Endodermal cell (in vitro differentiated cells): ENCODE results near the gene FAM9C. TPM values are rescaled to one million over a fixed set of nuclear protein-coding genes. Genes with fewer than 3 reads are reported as not detected.

Experiments used
- DNase-seq: peaks from one replicate; pipeline ENCODE4 v3.0.0-alpha.2; 2017
- H3K27ac ChIP-seq: 2 replicates; pipeline ENCODE4 v1.5.1; 2013; ENCODE audit warnings: mild to moderate bottlenecking, low read depth, low read length, moderate library complexity
- H3K27me3 ChIP-seq: 2 replicates; pipeline ENCODE4 v1.6.1; 2013; ENCODE audit warnings: mild to moderate bottlenecking, low read length, moderate library complexity; ENCODE audit not compliant: insufficient read depth, control insufficient read depth, poor library complexity, severe bottlenecking
- H3K36me3 ChIP-seq: 2 replicates; pipeline ENCODE4 v1.7.0; 2013; ENCODE audit warnings: mild to moderate bottlenecking, low read length, moderate library complexity; ENCODE audit not compliant: control insufficient read depth, insufficient read depth
- H3K4me1 ChIP-seq: one replicate; pipeline ENCODE4 v1.7.0; 2013; ENCODE audit warnings: low read length; ENCODE audit not compliant: control insufficient read depth, insufficient read depth
- H3K4me3 ChIP-seq: 2 replicates; pipeline ENCODE4 v1.5.1; 2013; ENCODE audit warnings: mild to moderate bottlenecking, low read length, moderate library complexity
- H3K9ac ChIP-seq: 2 replicates; pipeline ENCODE4 v1.6.1; 2013; ENCODE audit warnings: mild to moderate bottlenecking, low read length, moderate library complexity; ENCODE audit not compliant: poor library complexity, severe bottlenecking; ENCODE audit errors: extremely low read depth
- H3K9me3 ChIP-seq: 2 replicates; pipeline ENCODE4 v1.6.1; 2013; ENCODE audit warnings: mild to moderate bottlenecking, low read length, moderate library complexity; ENCODE audit not compliant: control insufficient read depth
- H3K27ac Mint-ChIP-seq: 2 replicates; pipeline ENCODE4 v1.8.0; 2020; ENCODE audit warnings: mixed read lengths
- H3K27me3 Mint-ChIP-seq: 2 replicates; pipeline ENCODE4 v1.8.0; 2021; ENCODE audit warnings: mild to moderate bottlenecking, mixed read lengths; ENCODE audit not compliant: insufficient read depth
- H3K36me3 Mint-ChIP-seq: 2 replicates; pipeline ENCODE4 v1.8.0; 2020; ENCODE audit warnings: low read depth, mixed read lengths
- H3K4me1 Mint-ChIP-seq: 2 replicates; pipeline ENCODE4 v1.8.0; 2020; ENCODE audit warnings: mixed read lengths
- H3K4me3 Mint-ChIP-seq: 2 replicates; pipeline ENCODE4 v1.8.0; 2020; ENCODE audit warnings: mild to moderate bottlenecking, moderate library complexity, mixed read lengths
- H3K9me3 Mint-ChIP-seq: 2 replicates; pipeline ENCODE4 v1.8.0; 2020; ENCODE audit warnings: mild to moderate bottlenecking, mixed read lengths
- WGBS, 2 experiments: methylation state at CpG; one replicate each; pipeline versions ENCODE4 v1.1.5 to v1.1.7; 2013; ENCODE audit warnings: missing lambda C conversion rate in 2 of 2, mixed read lengths in 1 of 2; ENCODE audit not compliant: insufficient coverage in 1 of 2, insufficient read length in 1 of 2; 5-methylcytosine and 5-hydroxymethylcytosine counted together
- total RNA-seq, 2 donors: library from RNA; stranded (reverse); fragmentation: NEBNext Ultra II Directional in 1 of 2; extraction: Animal tissue kit (Norgen Biotek cat#: 25700) in 1 of 2; gene quantifications; 2 replicates in 1 of 2; 3 replicates in 1 of 2; pipeline ENCODE4 v1.2.1, GENCODE V29; 2021
- TF ChIP-seq, protein P1 (sequence below): fragments of 200-600 bp; sonication (generic); conservative IDR thresholded peaks from 2 replicates; pipeline ENCODE4 v1.5.0; 2021; ENCODE audit warnings: antibody characterized with exemption, mild to moderate bottlenecking

The FAM9C gene
- total RNA-seq, 2 donors from 2014 or later, result not detected

DNA sequence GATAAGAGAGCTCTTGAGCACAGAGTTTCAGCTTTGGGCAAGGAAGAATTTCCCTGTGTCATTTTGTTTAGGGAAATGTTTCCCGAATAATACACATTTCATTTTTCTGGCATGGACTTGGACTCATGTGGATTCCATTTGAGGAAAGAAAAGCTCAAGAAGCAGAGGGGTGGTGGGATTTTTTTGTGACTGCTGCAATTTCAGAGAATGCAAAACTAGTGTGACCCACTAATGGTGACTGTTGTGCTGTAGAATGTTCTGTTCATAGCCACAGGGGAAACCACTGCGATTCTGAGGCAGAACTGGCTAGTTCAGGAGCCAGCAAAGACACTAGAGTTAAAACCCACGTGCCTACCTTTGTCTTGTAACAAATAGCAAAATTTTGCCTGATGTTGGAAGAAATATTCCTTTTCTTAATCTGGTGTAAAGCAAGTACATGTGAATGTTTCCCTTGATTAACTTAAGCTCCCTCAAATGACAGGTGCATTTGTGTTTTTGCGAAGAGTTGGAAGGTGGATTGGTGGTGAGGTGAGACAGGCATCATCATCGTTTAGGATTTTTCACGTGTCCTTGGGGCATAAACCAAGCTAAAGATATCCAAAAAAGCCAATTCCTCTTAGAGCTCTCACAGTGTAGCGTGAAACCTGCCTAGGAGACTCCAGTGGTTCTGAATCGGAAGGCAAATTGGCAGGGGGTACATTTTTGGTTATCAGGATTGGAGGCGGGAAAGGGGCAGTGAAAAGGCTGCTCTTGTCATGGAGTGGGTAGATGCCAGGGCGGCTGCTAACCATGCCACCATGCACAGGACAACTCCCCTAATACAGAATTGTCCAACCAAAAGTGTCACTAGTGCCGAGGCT lies 38.0 kb upstream of the FAM9C start:
- no peaks in the 10 kb centered on the region for H3K9me3 ChIP-seq
- no peak overlapping the region for H3K27ac Mint-ChIP-seq
- TF ChIP-seq, protein P1, sequence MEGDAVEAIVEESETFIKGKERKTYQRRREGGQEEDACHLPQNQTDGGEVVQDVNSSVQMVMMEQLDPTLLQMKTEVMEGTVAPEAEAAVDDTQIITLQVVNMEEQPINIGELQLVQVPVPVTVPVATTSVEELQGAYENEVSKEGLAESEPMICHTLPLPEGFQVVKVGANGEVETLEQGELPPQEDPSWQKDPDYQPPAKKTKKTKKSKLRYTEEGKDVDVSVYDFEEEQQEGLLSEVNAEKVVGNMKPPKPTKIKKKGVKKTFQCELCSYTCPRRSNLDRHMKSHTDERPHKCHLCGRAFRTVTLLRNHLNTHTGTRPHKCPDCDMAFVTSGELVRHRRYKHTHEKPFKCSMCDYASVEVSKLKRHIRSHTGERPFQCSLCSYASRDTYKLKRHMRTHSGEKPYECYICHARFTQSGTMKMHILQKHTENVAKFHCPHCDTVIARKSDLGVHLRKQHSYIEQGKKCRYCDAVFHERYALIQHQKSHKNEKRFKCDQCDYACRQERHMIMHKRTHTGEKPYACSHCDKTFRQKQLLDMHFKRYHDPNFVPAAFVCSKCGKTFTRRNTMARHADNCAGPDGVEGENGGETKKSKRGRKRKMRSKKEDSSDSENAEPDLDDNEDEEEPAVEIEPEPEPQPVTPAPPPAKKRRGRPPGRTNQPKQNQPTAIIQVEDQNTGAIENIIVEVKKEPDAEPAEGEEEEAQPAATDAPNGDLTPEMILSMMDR, result no peak
- no peak overlapping the region for H3K4me3 Mint-ChIP-seq
- H3K27ac ChIP-seq, result no peak overlapping the region
- H3K4me1 Mint-ChIP-seq, result peaks cover 6% of the 10 kb centered on the region
- H3K4me1 ChIP-seq, result no peaks in the 10 kb centered on the region
- no peak overlapping the region for H3K4me3 ChIP-seq
- DNase-seq, result no peak
- peaks cover 19% of the 10 kb centered on the region for H3K27me3 ChIP-seq
- H3K27me3 Mint-ChIP-seq, result peaks cover 3% of the 10 kb centered on the region
- H3K36me3 ChIP-seq, result no peaks in the 10 kb centered on the region
- no peaks in the 10 kb centered on the region for H3K36me3 Mint-ChIP-seq
- H3K9me3 Mint-ChIP-seq, result peaks cover 43% of the 10 kb centered on the region
- no peak overlapping the region for H3K9ac ChIP-seq
- WGBS, 2 experiments, result 90% methylated on average over 9 of the region's 11 CpGs; no CpG with 5 or more reads in 1 of the 2 experiments

GRCh38 chrX:13081395-13082205 lies 37.2 kb upstream of the FAM9C start:
- TF ChIP-seq, protein P1, result no peak
- DNase-seq, result no peak
- Mint-ChIP-seq H3K9me3 (peaks cover 41% of the 10 kb centered on the region), H3K27me3 (peaks cover 3% of the 10 kb centered on the region), H3K27ac (no peak overlapping the region), H3K4me3 (no peak overlapping the region), H3K4me1 (peaks cover 6% of the 10 kb centered on the region), H3K36me3 (no peaks in the 10 kb centered on the region)
- H3K9ac ChIP-seq, result no peak overlapping the region
- H3K4me3 ChIP-seq, result no peak overlapping the region
- H3K36me3 ChIP-seq, result no peaks in the 10 kb centered on the region
- H3K27me3 ChIP-seq, result peaks cover 19% of the 10 kb centered on the region
- H3K4me1 ChIP-seq, result no peaks in the 10 kb centered on the region
- H3K9me3 ChIP-seq, result no peaks in the 10 kb centered on the region
- H3K27ac ChIP-seq, result no peak overlapping the region
- 80 to 97% methylated on average over 1 to 6 of the region's 6 CpGs for WGBS, 2 experiments

- Histone ChIP-seq H3K27me3 (peaks cover 12% of the 10 kb centered on the region), H3K4me1 (no peaks in the 10 kb centered on the region), H3K36me3 (no peaks in the 10 kb centered on the region), H3K4me3 (no peak overlapping the region), H3K9me3 (no peaks in the 10 kb centered on the region), H3K9ac (no peak overlapping the region), H3K27ac (no peak overlapping the region)
- TF ChIP-seq, protein P1, result no peak
- H3K9me3 Mint-ChIP-seq, result peaks cover 43% of the 10 kb centered on the region
- H3K27me3 Mint-ChIP-seq, result peaks cover 2% of the 10 kb centered on the region
- H3K27ac Mint-ChIP-seq, result no peak overlapping the region
- H3K4me3 Mint-ChIP-seq, result no peak overlapping the region
- 87% methylated on average over 3 of the region's 4 CpGs; no CpG with 5 or more reads in 1 of the 2 experiments for WGBS, 2 experiments
- no peaks in the 10 kb centered on the region for H3K36me3 Mint-ChIP-seq
- no peak for DNase-seq
- H3K4me1 Mint-ChIP-seq, result peaks cover 6% of the 10 kb centered on the region
Measured at GRCh38 chrX:13080128-13080795, 35.8 kb upstream of the FAM9C start.
